GM21447 (cell line): Measurements from ENCODE around the gene ECHS1.
"Not testable (repeated sequence)": the region's sequence is repeated elsewhere in the genome, so short reads cannot be mapped to it uniquely, and the experiment has no call there.

Experiments
- ATAC-seq: cut with Tn5 transposase; IDR thresholded peaks from one replicate; pipeline ENCODE4 v1.9.1; 2021; ENCODE audit not compliant: unreplicated experiment

ECHS1 gene

DNA sequence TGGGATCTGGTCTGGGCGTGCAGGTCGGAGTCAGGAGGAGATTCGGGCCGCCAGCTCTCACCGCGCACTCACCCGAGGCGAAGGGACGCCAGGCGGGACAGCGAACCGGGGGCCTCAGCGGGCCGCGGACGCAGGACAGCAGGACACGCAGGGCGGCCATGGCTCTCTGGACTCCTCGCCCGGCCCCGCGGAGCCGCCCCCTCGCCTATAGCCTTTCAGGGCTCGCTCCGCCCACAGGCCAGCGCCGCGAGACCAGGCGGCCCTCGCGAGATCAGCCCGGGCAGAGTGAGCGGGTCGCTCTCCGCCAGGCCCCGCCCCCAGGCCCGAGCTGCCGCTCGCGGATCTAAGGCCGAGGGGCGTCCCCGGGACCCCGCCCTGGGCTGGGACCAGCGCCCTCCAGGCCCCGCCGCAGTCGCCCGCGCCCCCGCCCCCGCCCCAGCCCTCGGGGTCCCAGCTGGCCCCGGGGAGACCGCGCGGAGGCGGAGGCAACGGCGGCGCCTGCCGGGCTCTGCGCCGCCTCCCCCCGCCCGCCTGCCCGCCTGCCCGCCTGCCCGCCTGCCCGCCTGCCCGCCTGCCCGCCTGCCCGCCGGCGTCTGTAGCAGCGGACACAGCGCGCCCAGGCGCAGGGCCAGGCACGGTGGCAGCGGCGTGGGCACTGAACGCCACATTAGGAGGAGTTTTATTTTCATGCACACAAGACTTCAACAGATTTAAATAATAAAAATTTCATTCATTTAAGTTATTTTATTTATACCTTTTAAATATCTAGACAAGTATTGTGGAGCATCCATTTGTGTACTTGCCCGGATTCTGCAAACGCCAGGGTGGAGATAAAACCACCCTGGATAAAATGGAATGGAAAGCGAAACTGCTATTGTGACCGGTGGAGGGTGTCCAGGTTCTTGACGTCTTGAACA lies at the start of gene ECHS1:
Gene ECHS1, minus strand, starts transcription at position 181 of the 917 bp plus-strand sequence. Its CDS starts 21 bp downstream, at position 160.
- ATAC-seq, result peak; percentile 89

DNA sequence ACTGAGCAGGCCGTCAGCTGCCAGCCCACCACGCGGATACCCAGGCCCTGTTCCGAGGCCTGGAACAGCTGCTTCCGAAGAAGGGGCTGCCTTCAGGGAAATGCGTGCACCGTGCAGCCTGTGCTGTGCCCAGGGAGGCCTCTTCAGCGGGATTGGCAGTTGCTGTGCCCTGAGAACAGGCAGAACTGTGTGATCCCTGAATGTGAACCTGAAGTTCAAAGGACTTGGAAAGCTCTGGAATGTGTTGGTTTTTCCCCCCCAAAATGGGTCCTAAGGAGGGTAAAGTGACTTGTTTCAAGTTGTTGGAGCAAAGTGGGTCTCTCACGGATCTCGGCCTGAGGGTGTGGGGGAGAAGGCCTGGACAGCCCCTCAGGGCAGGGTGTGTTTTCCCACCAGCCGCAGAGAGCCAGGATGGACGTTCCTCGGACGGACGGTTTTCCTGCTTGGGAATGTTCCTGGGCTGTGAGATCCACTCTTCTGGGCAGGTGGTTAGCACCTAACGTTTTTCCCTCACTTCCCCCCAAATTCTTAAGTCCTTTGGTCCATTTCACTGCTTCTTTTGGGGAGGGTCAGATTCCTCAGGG lies 49.2 kb upstream of the ECHS1 start:
- no peak for ATAC-seq

DNA sequence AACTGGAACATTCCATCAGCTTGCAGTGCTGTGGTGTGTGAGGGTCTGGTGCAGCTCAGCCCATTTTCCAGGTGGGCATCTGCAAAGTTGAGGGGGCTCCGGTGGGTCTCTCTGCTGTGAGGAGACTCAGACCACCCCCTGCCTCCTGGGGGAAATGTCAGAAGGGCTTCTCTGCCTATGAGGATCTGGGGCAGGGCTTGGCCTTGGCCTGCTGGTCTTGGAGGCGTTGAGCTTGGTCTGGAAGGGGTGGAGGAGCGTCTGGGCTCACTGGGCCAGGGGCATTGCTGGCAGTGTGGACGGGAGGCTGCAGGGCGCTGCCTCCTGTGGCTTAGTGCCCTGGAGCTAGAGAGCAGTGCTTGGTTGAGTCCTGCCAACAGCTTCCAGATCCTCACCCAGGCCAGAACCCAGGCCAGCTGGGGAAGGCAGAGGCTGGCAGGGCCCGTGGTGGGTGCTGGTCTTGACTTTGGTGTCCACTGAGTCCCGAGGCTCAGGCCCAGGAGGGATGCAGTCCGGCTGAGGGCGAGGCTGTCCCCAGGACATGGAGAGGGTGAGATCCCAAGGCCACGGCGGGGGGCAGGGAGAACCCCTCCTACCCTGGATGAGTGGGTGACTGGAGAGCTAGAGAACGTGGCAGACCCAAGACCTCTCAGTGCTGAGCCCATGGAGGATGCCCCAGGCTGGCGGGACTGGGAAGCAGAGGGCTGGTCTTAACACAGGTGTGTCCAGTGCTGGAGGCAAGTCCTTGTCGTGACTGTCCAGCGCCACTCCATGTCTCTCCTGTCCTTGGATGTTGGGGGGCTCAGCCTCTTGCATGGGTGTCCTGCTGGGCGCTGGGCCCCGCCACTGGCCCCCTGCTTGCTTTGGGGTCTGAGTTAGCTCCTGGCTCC lies 48.4 kb upstream of the ECHS1 start:
- ATAC-seq, result no peak

- no peak for ATAC-seq
These were observed 47.4 kb upstream of the ECHS1 start for GRCh38 chr10:133420579-133420978.

GRCh38 chr10:133420028-133420427 lies 46.9 kb upstream of the ECHS1 start:
- ATAC-seq, result no peak

GRCh38 chr10:133419211-133419950 lies 46.2 kb upstream of the ECHS1 start:
- ATAC-seq, result no peak

DNA sequence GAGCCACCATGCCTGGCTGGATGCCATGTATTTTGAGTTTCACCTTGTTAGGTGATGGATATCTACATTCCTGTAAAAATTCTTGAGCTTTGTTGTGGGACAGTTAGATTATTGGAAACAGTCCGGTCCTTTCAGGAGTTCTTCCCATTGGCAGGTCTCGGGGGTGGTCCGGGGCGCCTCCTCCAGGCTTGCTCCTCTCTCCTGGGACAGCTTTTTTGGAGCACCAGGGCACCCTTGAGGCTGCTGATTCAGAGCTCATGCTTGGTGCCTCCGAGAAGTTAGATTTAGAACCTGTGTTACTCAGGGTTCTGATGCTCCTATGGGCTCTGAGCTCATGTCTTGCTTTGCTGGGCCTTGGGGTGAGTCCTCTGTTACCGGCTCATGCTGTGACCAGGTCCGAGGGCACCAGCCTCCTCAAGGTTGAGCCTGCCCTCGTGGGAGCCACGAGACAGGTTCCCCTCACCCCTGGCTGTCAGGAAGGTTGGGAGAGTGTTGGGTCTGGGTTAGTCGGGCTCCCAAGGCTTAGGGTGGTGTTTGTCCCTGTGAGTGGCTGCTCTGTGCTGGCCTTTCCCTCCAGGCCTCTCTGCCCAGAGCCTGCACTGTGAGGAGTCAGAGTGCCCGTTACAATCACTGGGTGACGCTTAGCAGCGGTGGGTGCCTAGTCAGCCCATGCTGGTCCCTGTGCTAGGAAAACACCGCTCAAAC lies 45.3 kb upstream of the ECHS1 start:
- ATAC-seq, result no peak

DNA sequence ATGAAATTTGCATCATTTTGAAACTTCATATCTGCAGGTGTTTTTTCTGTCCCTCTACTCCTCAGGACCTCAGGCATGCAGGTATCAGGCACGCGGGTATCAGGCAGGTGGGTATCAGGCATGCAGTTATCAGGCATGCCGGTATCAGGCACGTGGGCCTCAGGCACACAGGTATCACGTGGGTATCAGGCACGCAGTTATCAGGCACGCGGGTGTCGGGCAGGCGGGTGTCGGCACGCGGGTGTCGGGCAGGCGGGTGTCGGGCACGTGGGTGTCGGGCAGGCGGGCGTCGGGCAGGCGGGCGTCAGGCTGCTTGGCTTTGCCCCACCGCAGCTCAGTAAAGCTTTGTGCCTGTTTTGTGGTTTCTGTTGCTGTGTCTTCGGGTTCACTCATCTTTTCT lies 42.6 kb upstream of the ECHS1 start:
- no peak for ATAC-seq

DNA sequence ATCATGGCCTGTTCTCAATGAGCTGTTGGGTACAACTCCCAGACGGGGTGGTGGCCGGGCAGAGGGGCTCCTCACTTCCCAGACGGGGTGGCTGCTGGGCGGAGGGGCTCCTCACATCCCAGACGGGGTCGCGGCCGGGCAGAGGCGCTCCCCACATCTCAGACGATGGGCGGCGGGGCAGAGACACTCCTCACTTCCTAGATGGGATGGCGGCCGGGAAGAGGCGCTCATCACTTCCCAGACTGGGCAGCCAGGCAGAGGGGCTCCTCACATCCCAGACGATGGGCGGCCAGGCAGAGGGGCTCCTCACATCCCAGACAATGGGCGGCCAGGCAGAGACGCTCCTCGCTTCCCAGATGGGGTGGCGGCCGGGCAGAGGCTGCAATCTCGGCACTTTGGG lies 41.2 kb upstream of the ECHS1 start:
- ATAC-seq, result not testable (repeated sequence)

DNA sequence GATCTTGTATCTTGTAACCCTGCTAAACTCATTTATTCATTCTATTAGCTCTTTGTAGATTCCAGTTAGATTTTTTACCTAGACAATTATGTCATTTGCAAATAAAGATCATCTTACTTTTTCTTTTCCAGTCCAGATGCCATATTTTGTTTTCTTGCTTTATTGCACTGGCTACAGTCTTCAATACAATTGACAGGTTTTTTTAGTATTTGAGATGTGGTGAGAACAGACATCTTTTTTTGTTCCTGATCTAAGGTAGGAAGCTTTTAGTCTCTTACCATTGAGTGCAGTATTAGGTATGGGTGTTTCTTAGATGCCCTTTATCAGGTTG lies 39.2 kb upstream of the ECHS1 start:
- no peak for ATAC-seq

DNA sequence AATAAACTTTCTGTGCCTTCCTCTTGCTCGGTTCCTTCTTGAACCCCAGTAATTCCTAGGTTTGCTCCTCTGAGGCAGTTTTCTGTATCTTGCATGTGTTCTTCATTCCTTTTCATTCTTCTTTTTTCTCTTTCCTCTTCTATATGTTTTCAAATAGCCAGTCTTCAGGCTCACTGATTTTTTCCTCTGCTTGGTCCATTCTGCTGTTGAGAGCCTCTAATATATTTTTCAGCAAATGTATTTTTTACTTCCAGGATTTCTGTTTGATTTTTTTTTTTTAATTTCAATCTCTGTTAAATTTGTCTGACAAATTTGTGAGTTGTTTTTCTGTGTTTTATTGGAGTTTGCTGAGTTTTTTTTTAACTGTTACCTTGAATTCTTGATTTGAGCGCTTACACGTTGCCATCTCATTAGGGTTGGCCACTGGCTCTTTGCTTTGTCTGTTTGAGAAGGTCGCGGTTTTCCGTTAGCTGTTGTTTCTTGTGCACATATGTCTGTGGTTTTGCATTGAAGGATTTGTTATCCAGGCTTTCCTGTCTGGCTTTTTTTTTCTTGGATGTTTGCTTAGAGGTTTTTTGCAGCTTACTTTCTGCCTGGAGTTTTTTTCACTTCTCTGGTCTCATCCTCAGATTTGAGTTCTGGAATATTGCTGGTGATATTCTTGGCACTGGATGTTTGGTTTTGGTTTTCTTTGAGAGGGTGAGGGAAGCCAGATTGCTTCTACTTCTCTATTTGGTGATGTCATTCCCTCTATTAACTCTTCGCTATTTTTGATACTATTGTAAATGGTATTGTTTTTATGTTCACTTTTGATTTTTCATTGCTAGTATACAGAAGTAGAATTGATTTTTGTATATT lies 38.6 kb upstream of the ECHS1 start:
- no peak for ATAC-seq

GRCh38 chr10:133405844-133406527 lies 32.8 kb upstream of the ECHS1 start:
- ATAC-seq, result no peak

DNA sequence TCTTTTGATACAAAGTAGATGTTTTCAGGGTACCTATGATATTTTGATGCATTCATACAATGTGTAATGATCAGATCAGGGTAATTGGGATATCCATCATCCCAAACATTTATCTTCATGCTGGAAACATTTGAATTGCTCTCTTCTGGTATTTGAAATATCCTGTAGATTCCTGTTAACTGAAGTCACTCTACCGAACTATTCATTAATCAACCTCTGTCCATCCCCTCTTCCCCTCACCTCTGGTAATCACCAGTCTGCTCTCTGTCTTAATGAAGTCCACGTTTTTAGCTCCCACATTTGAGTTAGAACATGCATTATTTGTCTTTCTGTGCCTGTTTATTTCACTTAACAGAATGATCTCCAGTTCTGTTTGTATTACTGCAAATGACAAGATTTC lies 32.1 kb upstream of the ECHS1 start:
- no peak for ATAC-seq

- no peak for ATAC-seq
These were observed 30.6 kb upstream of the ECHS1 start for GRCh38 chr10:133403784-133404183.

DNA sequence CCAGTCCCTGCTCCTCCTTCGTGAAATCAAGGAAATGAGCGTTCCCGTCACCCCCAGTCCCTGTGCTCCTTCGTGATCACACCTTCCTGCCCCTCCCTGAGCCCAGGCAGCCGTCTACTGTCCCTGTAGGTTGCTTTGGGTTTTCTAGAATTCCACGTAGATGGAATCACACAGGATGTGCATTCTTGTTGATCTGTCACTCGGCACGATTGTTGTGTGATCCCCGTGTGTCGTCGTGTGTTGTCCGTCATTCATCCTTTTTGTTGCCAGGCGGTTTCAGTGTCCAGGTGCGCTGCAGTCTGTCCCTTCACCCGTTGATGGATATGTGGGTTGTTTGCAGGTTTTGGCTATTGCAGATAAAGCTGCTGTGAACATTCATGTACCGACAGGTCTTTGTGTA lies 30.2 kb upstream of the ECHS1 start:
- no peak for ATAC-seq

GRCh38 chr10:133401981-133402725 lies 29.0 kb upstream of the ECHS1 start:
- ATAC-seq, result no peak

- no peak for ATAC-seq
These were observed 28.3 kb upstream of the ECHS1 start for GRCh38 chr10:133401500-133401899.
